ENCODE measurements around the gene SLC2A8.

Gene SLC2A8, protein sequence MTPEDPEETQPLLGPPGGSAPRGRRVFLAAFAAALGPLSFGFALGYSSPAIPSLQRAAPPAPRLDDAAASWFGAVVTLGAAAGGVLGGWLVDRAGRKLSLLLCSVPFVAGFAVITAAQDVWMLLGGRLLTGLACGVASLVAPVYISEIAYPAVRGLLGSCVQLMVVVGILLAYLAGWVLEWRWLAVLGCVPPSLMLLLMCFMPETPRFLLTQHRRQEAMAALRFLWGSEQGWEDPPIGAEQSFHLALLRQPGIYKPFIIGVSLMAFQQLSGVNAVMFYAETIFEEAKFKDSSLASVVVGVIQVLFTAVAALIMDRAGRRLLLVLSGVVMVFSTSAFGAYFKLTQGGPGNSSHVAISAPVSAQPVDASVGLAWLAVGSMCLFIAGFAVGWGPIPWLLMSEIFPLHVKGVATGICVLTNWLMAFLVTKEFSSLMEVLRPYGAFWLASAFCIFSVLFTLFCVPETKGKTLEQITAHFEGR

DNA sequence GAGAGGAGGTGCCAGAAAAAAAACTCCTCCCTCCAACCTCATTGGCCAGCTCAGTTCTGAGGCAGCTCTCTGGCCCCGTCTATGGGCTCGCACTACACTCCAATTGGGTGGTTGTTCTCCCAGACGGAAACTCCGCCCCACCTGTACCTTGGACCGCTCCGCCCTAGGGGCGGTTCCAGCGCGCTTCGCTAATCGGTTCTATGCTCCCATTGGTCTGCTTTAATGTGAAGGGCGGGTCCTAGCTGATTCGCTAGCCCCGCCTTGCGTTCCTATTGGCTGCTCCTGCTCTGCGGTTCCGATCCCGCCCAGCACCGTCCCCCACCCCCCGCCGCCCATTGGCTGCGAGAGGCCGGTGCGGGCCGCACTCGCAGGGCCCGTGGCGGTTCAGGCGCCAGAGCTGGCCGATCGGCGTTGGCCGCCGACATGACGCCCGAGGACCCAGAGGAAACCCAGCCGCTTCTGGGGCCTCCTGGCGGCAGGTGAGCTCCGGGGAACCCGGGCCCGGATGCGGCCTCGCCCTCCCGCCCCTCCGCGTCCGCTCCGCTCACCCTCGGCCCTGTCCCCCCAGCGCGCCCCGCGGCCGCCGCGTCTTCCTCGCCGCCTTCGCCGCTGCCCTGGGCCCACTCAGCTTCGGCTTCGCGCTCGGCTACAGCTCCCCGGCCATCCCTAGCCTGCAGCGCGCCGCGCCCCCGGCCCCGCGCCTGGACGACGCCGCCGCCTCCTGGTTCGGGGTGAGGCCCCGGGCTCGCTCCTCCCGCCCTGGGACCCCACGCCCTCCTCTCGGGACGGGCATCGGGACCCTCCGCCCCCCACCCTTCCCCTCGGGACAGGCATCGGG lies at the start of gene SLC2A8:
TSS of gene SLC2A8 (plus strand) at position 362 of the 838 bp plus-strand sequence. CDS start at position 424, 62 bp downstream.
- TF ChIP-seq, protein P1, sequence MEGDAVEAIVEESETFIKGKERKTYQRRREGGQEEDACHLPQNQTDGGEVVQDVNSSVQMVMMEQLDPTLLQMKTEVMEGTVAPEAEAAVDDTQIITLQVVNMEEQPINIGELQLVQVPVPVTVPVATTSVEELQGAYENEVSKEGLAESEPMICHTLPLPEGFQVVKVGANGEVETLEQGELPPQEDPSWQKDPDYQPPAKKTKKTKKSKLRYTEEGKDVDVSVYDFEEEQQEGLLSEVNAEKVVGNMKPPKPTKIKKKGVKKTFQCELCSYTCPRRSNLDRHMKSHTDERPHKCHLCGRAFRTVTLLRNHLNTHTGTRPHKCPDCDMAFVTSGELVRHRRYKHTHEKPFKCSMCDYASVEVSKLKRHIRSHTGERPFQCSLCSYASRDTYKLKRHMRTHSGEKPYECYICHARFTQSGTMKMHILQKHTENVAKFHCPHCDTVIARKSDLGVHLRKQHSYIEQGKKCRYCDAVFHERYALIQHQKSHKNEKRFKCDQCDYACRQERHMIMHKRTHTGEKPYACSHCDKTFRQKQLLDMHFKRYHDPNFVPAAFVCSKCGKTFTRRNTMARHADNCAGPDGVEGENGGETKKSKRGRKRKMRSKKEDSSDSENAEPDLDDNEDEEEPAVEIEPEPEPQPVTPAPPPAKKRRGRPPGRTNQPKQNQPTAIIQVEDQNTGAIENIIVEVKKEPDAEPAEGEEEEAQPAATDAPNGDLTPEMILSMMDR (IDR thresholded peaks at IDR 0.05; ENCODE audit: low read depth, low read length) = no peak
- peak; percentile 98 for DNase-seq (ENCODE audit: extremely low read depth, low read depth)

DNA sequence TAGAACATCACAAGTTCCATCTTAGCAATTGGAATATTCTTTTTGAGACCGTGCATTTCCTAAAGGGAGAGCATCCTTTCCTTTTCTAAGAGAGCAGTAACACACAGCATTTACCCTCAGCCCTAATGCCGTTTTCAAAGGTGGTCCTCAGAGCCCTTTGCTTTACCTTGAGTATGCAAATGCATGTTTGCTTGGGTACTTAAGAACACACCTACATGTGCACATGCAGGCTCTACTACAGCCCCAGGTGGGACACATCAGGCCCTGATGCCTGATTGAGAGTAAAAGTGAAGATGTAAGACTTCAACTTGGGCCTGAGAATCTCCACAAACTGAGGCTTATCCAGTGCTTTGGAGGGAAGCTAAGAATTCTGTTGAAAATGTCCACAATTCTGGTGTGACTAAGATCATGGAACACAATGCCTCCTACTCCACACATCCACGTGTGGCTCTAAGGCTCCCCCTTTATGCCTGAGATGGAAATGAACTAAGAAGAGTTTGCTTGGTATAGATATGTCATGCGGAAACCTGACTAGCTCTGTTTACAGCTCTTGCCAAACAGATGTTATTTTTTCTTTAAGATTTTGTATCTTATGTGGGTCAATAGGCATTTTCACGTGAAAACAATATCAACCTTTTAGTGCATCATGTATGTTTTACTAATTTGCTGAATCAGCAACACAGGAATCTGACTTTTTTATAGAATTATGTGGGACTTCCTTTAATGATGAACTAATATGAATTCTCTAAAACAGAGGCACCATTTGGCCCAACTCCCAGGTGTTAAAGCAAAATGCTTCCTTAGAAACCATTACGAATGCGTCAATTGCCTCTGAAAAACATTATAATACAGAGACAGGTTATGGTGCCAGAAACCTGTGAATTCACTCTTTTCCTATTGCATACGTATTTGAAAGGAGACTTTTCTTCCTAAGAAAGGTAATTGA lies 48.9 kb upstream of the SLC2A8 start:
- TF ChIP-seq, protein P1 (IDR thresholded peaks at IDR 0.05; ENCODE audit: low read depth, low read length) = peak; percentile 73
- DNase-seq (ENCODE audit: extremely low read depth, low read depth) = peak; percentile 25

DNA sequence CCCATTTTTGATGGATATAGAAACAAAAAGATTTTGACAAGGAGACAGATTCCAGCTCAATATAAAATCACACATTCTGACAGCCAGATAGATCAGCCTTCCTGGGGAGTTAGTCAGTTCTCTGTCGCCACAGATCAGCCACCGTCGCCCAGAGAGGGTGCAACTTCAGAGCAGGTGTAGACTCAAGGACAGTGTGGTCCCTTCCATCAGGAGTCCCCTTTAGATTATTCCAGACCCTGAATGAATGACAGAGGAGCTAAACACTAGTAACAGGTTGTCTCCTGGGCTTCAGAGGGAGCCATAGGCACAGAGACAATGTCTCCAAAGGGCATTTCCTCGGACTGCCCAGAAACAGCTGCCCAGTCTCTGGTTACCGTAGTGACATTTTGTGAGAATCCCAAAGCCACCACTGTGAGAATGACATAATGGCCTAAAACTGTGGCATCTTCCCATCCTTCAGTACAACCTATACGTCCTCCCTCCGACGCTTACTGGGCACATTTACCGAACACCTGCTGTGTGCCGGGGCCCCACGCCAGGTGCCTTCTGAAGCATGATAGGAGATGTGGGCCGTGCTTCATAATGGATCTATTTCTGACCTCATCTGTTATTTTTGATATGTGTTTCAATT lies 47.4 kb upstream of the SLC2A8 start:
- TF ChIP-seq, protein P1 (IDR thresholded peaks at IDR 0.05; ENCODE audit: low read depth, low read length) = no peak
- DNase-seq (ENCODE audit: extremely low read depth, low read depth) = no peak

DNA sequence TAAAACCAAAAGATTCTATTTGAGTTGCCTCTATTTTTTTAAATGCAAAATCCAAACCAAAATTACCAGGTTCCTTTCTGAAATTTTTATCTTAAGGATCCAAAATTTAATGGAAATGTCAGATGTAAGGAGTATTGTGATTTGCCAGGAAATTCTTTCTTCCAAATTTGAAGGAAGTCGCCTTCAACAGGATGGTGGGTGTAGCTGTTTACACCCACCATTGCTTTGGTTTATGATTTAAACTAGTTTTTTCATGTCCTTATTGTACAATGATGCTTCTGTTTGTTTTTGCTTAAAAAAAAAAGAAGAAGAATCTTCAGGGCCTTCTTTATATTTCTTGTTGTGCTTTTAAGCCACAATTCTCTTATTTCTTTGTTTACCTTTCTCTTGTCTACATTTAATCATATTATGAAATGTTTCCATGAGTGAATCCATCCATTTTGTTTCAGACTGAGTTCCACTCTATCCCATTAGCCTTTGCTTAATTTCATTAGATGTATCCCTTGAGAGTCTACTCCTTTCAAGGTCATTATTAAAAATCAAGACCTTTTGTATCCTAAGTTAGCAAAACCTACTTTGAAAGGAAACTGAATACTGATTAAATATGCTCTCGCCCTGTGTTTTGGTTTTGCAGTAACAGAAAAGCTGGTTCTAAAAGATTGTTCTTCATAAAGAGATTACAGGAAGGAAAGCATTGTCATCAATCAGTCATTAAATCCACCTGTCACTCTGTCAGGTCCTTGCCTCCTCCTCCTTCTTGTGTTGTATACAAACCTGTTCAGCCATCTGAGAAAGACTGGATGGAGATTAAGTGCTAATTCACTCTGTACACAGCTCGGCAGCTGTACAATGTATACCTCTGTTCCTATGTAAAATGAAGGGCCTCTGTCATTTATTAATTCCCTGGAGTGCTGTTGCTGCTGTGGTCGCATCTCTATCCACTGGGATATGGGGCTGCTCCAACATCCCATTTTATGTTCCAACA lies 45.5 kb upstream of the SLC2A8 start:
- no peak for DNase-seq (ENCODE audit: extremely low read depth, low read depth)

DNA sequence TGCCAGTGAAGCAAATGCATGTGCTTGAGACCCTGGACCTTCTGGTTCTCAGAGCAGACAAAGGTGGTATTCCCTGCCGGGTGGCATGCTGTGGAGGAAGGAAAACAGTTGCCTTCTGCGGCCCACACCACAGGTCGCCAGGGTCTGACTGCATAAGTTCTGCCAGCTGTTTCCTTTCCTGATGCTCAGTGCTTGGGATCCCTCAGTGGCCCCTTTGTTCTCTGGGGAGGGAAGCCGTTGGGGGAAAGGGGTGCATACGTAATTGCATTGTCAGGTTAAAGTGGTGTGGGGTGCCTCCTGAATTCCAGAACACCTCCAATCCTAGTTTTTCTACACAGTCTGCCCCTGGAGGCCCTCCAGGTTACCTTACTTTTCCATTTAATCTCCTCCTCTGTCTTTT lies 43.1 kb upstream of the SLC2A8 start:
- TF ChIP-seq, protein P1 (IDR thresholded peaks at IDR 0.05; ENCODE audit: low read depth, low read length) = no peak
- DNase-seq (ENCODE audit: extremely low read depth, low read depth) = no peak

More for the DNA sequence above, 45.5 kb upstream of the SLC2A8 start:
- TF ChIP-seq, protein P1 (IDR thresholded peaks at IDR 0.05; ENCODE audit: low read depth, low read length) = no peak
